ENCODE measurements around the gene PLGRKT.
"Not testable (repeated sequence)": the region's sequence is repeated elsewhere in the genome, so short reads cannot be mapped to it uniquely, and the experiment has no call there.

DNA sequence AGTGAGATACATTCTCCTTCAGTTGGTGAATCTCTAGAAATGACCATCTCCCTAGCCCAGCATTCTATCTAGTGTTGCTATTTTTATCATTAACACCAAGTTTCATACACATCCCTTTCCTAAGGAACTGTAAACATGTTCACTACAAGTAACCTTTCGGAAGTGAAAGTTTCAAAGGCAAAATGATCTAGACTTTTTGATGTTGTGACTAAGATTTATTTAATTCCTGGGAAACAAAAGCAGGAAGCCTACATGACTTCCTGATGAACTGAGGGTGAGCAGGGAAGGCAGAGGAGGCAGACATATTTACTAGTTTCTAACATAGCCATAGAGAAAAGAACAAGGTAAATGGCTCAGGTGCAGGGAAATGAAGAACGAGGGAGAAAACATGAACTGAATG lies 43.7 kb downstream of the PLGRKT start:
- not testable (repeated sequence) for TF ChIP-seq EZH2 (IDR thresholded peaks at IDR 0.05; ENCODE audit: borderline replicate concordance, insufficient read depth, low read length, poor library complexity, severe bottlenecking); CTCF (IDR thresholded peaks at IDR 0.05; ENCODE audit: poor library complexity, severe bottlenecking); RAD21 (conservative IDR thresholded peaks at IDR 0.05); EP300 (conservative IDR thresholded peaks at IDR 0.05; ENCODE audit: poor library complexity, severe bottlenecking); POLR2AphosphoS5 (IDR thresholded peaks at IDR 0.05); REST (IDR thresholded peaks at IDR 0.05; ENCODE audit: borderline replicate concordance); TAF1 (IDR thresholded peaks at IDR 0.05; ENCODE audit: low read depth); SMC3 (conservative IDR thresholded peaks at IDR 0.05; ENCODE audit: poor library complexity); MXI1 (conservative IDR thresholded peaks at IDR 0.05; ENCODE audit: poor library complexity, severe bottlenecking)
